ENCODE data around the gene RICTOR. TPM values are rescaled to one million over a fixed set of nuclear protein-coding genes. Genes with fewer than 3 reads are reported as not detected.

Gene RICTOR
- total RNA-seq, 1 donor from 2014 or later: 34.2 TPM

Other genes with a start within 250 kb of the RICTOR start
- not detected in 2 replicates for gene OSMR, start 228.4 kb downstream of the RICTOR start, total RNA-seq
- gene FYB1, start 145.2 kb upstream of the RICTOR start, total RNA-seq: 84.9 and 93.7 TPM in 2 replicates